ENCODE data around the gene CHRND.

GRCh38 chr2:232576995-232577394 is 51.0 kb downstream of the CHRND start:
- TF ChIP-seq CTCF (conservative IDR thresholded peaks at IDR 0.05; ENCODE audit: low read depth in 2 of 2) (no peak), REST (IDR thresholded peaks at IDR 0.05; ENCODE audit: unreplicated experiment) (no peak), EZH2 (IDR thresholded peaks at IDR 0.05; ENCODE audit: low read depth, unreplicated experiment) (no peak), EZH2phosphoT487 (IDR thresholded peaks at IDR 0.05; ENCODE audit: unreplicated experiment) (no peak), ZNF331 (CRISPR knock-in tag; IDR thresholded peaks at IDR 0.05; ENCODE audit: low read depth) (no peak), ETS1 (IDR thresholded peaks at IDR 0.05) (no peak), JUNB (IDR thresholded peaks at IDR 0.05; ENCODE audit: unreplicated experiment) (no peak), POLR2AphosphoS5 (IDR thresholded peaks at IDR 0.05; ENCODE audit: low read depth) (no peak), CREB1 (CRISPR knock-in tag; IDR thresholded peaks at IDR 0.05; ENCODE audit: low read depth) (no peak), ZNF114 (CRISPR knock-in tag; IDR thresholded peaks at IDR 0.05) (no peak), ZNF462 (CRISPR knock-in tag; IDR thresholded peaks at IDR 0.05) (no peak)

Measured in GM23338 (cell line).